Spleen (tissue), 11 donors: Measurements from ENCODE around the gene HELZ2. TPM values are rescaled to one million over a fixed set of nuclear protein-coding genes. Genes with fewer than 3 reads are reported as not detected.

Experiments
- DNase-seq: peaks from one replicate; pipeline ENCODE4 v3.0.0-alpha.2; 2020
- H3K27ac ChIP-seq, 8 donors: fragments of 200-600 bp; sonication (generic) in 7 of 8; 1 replicate in 4 of 8; 2 replicates in 4 of 8; pipeline versions ENCODE4 v1.5.0 to v1.8.0; 2016 to 2021; ENCODE audit warnings: inconsistent platforms in 4 of 8, mild to moderate bottlenecking in 4 of 8, moderate library complexity in 1 of 8
- H3K27me3 ChIP-seq, 7 donors: fragments of 200-600 bp; sonication (generic) in 6 of 7; replicated peaks in 1 of 7; 1 replicate in 4 of 7; 2 replicates in 3 of 7; pipeline versions ENCODE4 v1.5.0 to v1.8.0; 2016 to 2021; ENCODE audit warnings: inconsistent platforms in 3 of 7, mild to moderate bottlenecking in 1 of 7
- H3K36me3 ChIP-seq, 6 donors: fragments of 200-600 bp; sonication (generic) in 5 of 6; 1 replicate in 4 of 6; 2 replicates in 2 of 6; pipeline versions ENCODE4 v1.5.0 to v1.8.0; 2016 to 2021; ENCODE audit warnings: inconsistent platforms in 2 of 6
- H3K4me1 ChIP-seq, 6 donors: fragments of 200-600 bp; sonication (generic) in 5 of 6; 1 replicate in 3 of 6; 2 replicates in 3 of 6; pipeline versions ENCODE4 v1.5.0 to v1.8.0; 2016 to 2021; ENCODE audit warnings: inconsistent platforms in 3 of 6
- H3K4me3 ChIP-seq, 8 donors: fragments of 200-600 bp; sonication (generic) in 7 of 8; 1 replicate in 4 of 8; 2 replicates in 4 of 8; pipeline versions ENCODE4 v1.5.0 to v1.8.0; 2016 to 2021; ENCODE audit warnings: inconsistent platforms in 4 of 8, mild to moderate bottlenecking in 4 of 8, moderate library complexity in 2 of 8
- H3K9me3 ChIP-seq, 8 donors: fragments of 200-600 bp; sonication (generic) in 7 of 8; 1 replicate in 4 of 8; 2 replicates in 4 of 8; pipeline versions ENCODE4 v1.5.0 to v1.8.0; 2016 to 2021; ENCODE audit warnings: inconsistent platforms in 4 of 8
- CTCF ChIP-seq, 11 experiments: fragments of 200-600 bp in 7 of 11; fragments of 450-650 bp in 4 of 11; sonication (generic) in 4 of 11; IDR thresholded peaks in 8 of 11; conservative IDR thresholded peaks in 3 of 11; 1 replicate in 7 of 11; 2 replicates in 4 of 11; pipeline versions ENCODE4 v1.4.0 to v1.8.0; 2016 to 2021; ENCODE audit warnings: antibody characterized with exemption in 11 of 11, inconsistent platforms in 4 of 11, mild to moderate bottlenecking in 1 of 11
- POLR2A ChIP-seq, 3 donors: fragments of 450-650 bp; IDR thresholded peaks; one replicate each; pipeline ENCODE4 v1.5.1; 2017; ENCODE audit warnings: antibody characterized with exemption in 3 of 3, mild to moderate bottlenecking in 1 of 3
- POLR2AphosphoS5 ChIP-seq, 3 donors: sonication (generic); formaldehyde crosslinking; IDR thresholded peaks; one replicate each; pipeline ENCODE4 v1.5.1; 2017; ENCODE audit warnings: antibody characterized with exemption in 3 of 3
- WGBS, 5 donors: extraction: QIAGEN DNeasy Blood & Tissue Kit in 3 of 5; methylation state at CpG; one replicate each; pipeline versions ENCODE4 v1.1.5 to v1.1.7; 2013 to 2018; 5-methylcytosine and 5-hydroxymethylcytosine counted together
- intact Hi-C: fragments of 100-400 bp; cut with DNase I; formaldehyde crosslinking; loops from one replicate; pipeline ENCODE4 v1.15.0; 2023; ENCODE audit warnings: low total_unique reads
- polyA plus RNA-seq, 3 donors: library from polyadenylated mRNA; stranded (reverse); fragments of 200-250 nt; gene quantifications; one replicate each; pipeline ENCODE4 v1.2.1, GENCODE V29; 2013
- total RNA-seq, 7 donors: library from RNA; depleted of rRNA in 3 of 7; stranded (reverse); fragments of >200 nt in 3 of 7; fragmentation: NEBNext Ultra II Directional in 4 of 7; extraction: Animal tissue kit (Norgen Biotek cat#: 25700) in 4 of 7; gene quantifications; one replicate each; pipeline versions ENCODE4 v1.1.0 to v1.2.1, GENCODE V29; 2016 to 2021
- donor health status: healthy with polysubstance abuse.
- donor health status: DM: no; HTN: no; CAD: no; lungs with moderate emphysema.
- donor health status: DM: no; HTN: no; CAD: no.
- donor health status: Bipolar disorder and iron deficiency.
- donor health status: healthy.
- donor health status: DM: no; HTN: no; CAD: no.
- donor health status: DM: yes; HTN: yes; CAD: no.

HELZ2 gene
- total and polyA plus RNA-seq, 10 donors, result 4.3 to 120 (median 62.6) TPM

GRCh38 chr20:63553251-63553932 is 20.6 kb downstream of the HELZ2 start:
- no peaks in the 10 kb centered on the region for H3K9me3 ChIP-seq
- H3K27me3 ChIP-seq, result peaks cover 0 to 46% (median 9%) of the 10 kb centered on the region in 7 donors
- H3K36me3 ChIP-seq, result peaks cover 0 to 27% (median 4%) of the 10 kb centered on the region in 6 donors
- peak overlapping the region in 7 of 8 donors; percentile 55 to 82 (median 71) for H3K27ac ChIP-seq
- intact Hi-C loops, result no loop called here
- H3K4me1 ChIP-seq, result peaks cover 10 to 62% (median 36%) of the 10 kb centered on the region in 6 donors
- peak overlapping the region; percentile 40 to 73 (median 50) for H3K4me3 ChIP-seq
- WGBS, 5 donors, result 1 to 3% (median 2%) methylated on average over 11 to 37 of the region's 37 CpGs
- no peak for TF ChIP-seq POLR2A (IDR thresholded peaks at IDR 0.05)
- peak; percentile 34 to 64 (median 49) for TF ChIP-seq POLR2AphosphoS5 (IDR thresholded peaks at IDR 0.05)
- peak; percentile 94 for DNase-seq

- Histone ChIP-seq H3K27ac (peak overlapping the region in 6 of 8 donors; percentile 7 to 82 (median 68)), H3K27me3 (peaks cover 0 to 53% (median 9%) of the 10 kb centered on the region in 7 donors), H3K4me1 (peaks cover 16 to 69% (median 43%) of the 10 kb centered on the region in 6 donors), H3K36me3 (peaks cover 0 to 19% (median 0%) of the 10 kb centered on the region in 6 donors), H3K4me3 (peak overlapping the region in 3 of 8 donors; percentile 5 to 73 (median 48)), H3K9me3 (no peaks in the 10 kb centered on the region)
- intact Hi-C loops, result no loop called here
- TF ChIP-seq POLR2AphosphoS5 (IDR thresholded peaks at IDR 0.05), result peak in 2 of 3 donors; percentile 49 to 53
- TF ChIP-seq POLR2A (IDR thresholded peaks at IDR 0.05), result no peak
- no peak for DNase-seq
- WGBS, 5 donors, result 22 to 32% (median 28%) methylated on average over 14 to 15 of the region's 15 CpGs
Measured at GRCh38 chr20:63552481-63553249, 21.4 kb downstream of the HELZ2 start.

- DNase-seq, result no peak
- TF ChIP-seq CTCF (IDR thresholded peaks at IDR 0.05 in 8 of 11, conservative IDR thresholded peaks at IDR 0.05 in 3 of 11) (no peak), POLR2A (IDR thresholded peaks at IDR 0.05) (no peak), POLR2AphosphoS5 (IDR thresholded peaks at IDR 0.05) (no peak)
- intact Hi-C loops, result no loop called here
- no peak overlapping the region for H3K27ac ChIP-seq
- WGBS, 5 donors, result 48 to 80% (median 65%) methylated on average over 9 of the region's 9 CpGs
- H3K9me3 ChIP-seq, result no peaks in the 10 kb centered on the region
- H3K36me3 ChIP-seq, result peaks cover 0 to 5% (median 0%) of the 10 kb centered on the region in 6 donors
- H3K4me3 ChIP-seq, result no peak overlapping the region
- H3K27me3 ChIP-seq, result peaks cover 0 to 69% (median 9%) of the 10 kb centered on the region in 7 donors
- H3K4me1 ChIP-seq, result peaks cover 16 to 85% (median 54%) of the 10 kb centered on the region in 6 donors
Measured at GRCh38 chr20:63551068-63551467, 23.0 kb downstream of the HELZ2 start.

- DNase-seq, result no peak
- Histone ChIP-seq H3K27ac (no peak overlapping the region), H3K9me3 (no peaks in the 10 kb centered on the region), H3K27me3 (peaks cover 0 to 68% (median 9%) of the 10 kb centered on the region in 7 donors), H3K36me3 (no peaks in the 10 kb centered on the region), H3K4me1 (peaks cover 11 to 83% (median 58%) of the 10 kb centered on the region in 6 donors), H3K4me3 (no peak overlapping the region)
- 80 to 90% (median 84%) methylated on average over 18 of the region's 18 CpGs for WGBS, 5 donors
- intact Hi-C loops, result no loop called here
- TF ChIP-seq POLR2AphosphoS5 (IDR thresholded peaks at IDR 0.05), result no peak
- TF ChIP-seq CTCF (IDR thresholded peaks at IDR 0.05 in 8 of 11, conservative IDR thresholded peaks at IDR 0.05 in 3 of 11), result no peak
- no peak for TF ChIP-seq POLR2A (IDR thresholded peaks at IDR 0.05)
Measured at GRCh38 chr20:63549679-63550282, 24.3 kb downstream of the HELZ2 start.
